DOHH2 (cell line): Measurements from ENCODE around the gene LTC4S.

Experiments
- CTCF ChIP-seq: fragments of 200-600 bp; sonication (generic); IDR thresholded peaks from one replicate; pipeline ENCODE4 v1.5.1; 2014; ENCODE audit warnings: antibody characterized with exemption, mild to moderate bottlenecking, low read depth, low read length; ENCODE audit not compliant: poor library complexity, severe bottlenecking
- EZH2phosphoT487 ChIP-seq: fragments of 200-600 bp; sonication (generic); IDR thresholded peaks from 2 replicates; pipeline ENCODE4 v1.6.1; 2017; ENCODE audit warnings: borderline replicate concordance, mild to moderate bottlenecking, antibody characterized with exemption, low read length, moderate library complexity, mixed read lengths

GRCh38 chr5:179766021-179766725, 27.6 kb upstream of the LTC4S start:
- no peak for TF ChIP-seq CTCF
- TF ChIP-seq EZH2phosphoT487, result no peak
